ENCODE data around the gene LAMTOR4.

LAMTOR4 gene

GRCh38 chr7:100155553-100156317 lies 7.0 kb downstream of the LAMTOR4 start:
- no peak overlapping the region for H3K4me3 ChIP-seq (ENCODE audit: low read length)
- no peak for DNase-seq (ENCODE audit: low read depth)
- no peak for TF ChIP-seq CTCF (conservative IDR thresholded peaks at IDR 0.05; ENCODE audit: low read depth, low read length)

DNA sequence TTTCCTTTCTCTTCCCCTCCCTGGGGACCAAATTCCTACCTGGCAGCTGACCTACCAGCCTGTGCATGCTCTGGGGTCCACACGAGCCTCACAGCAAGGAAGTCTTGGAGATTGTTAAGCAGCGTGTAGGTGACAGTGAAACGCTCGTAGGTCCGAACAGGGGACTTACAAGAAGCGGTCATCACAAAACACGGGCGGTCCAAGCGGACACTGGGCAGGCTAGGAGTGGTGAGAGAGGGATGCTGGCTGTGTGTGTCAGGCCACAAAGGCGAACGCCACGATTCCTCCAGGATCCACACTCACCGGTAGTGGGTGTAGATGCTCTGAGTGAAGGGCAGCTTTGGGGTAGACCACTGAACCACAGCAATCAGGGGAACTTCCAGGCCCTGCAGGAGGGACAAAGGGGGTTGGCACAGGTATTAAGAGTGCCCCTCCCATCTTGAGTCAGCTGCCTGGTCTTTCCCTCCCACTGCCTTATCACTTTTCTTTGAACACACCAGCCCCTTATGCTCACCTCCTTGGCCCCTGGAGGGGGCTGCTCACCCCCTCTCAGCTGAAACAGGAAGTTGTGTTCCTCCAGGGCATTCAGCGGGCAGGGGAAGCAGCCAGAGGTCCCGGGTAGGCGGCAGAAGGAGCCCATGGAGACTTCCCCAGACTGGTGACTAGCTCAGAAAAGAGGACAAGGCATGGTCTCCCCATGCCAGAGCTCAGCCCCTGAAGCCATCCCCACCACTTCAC lies 7.8 kb downstream of the LAMTOR4 start:
- no peak overlapping the region for H3K4me3 ChIP-seq (ENCODE audit: low read length)
- TF ChIP-seq CTCF (conservative IDR thresholded peaks at IDR 0.05; ENCODE audit: low read depth, low read length) = no peak
- no peak for DNase-seq (ENCODE audit: low read depth)

DNA sequence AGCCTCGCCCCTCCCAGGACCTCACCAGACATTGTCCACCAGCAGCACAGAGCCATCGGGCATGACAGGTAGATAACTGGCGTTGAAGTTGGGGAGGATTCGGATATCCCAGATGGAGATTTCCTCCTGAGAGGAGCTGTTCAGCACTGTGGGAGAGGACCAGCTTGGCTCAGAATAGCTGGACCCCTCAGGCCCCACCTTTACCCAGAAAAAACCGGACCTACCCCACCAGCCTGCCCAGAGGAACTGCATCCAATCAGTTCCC lies 8.3 kb downstream of the LAMTOR4 start:
- DNase-seq (ENCODE audit: low read depth) = no peak
- TF ChIP-seq CTCF (conservative IDR thresholded peaks at IDR 0.05; ENCODE audit: low read depth, low read length) = no peak
- no peak overlapping the region for H3K4me3 ChIP-seq (ENCODE audit: low read length)

GRCh38 chr7:100157334-100158228 lies 8.9 kb downstream of the LAMTOR4 start:
- DNase-seq (ENCODE audit: low read depth) = no peak
- peak overlapping the region; percentile 60 for H3K4me3 ChIP-seq (ENCODE audit: low read length)
- TF ChIP-seq CTCF (conservative IDR thresholded peaks at IDR 0.05; ENCODE audit: low read depth, low read length) = peak; percentile 18

- DNase-seq (ENCODE audit: low read depth) = peak; percentile 41
- TF ChIP-seq CTCF (conservative IDR thresholded peaks at IDR 0.05; ENCODE audit: low read depth, low read length) = no peak
- peak within 1 kb of the TSS; percentile 60 for H3K4me3 ChIP-seq (ENCODE audit: low read length)
Observed at GRCh38 chr7:100158229-100159098, 9.7 kb downstream of the LAMTOR4 start, which contains the start of gene TRAPPC14. Gene TRAPPC14 (minus strand): TSS chr7:100158723. CDS start chr7:100158499, 224 bp downstream.

- H3K4me3 ChIP-seq (ENCODE audit: low read length) = peak overlapping the region; percentile 60
- TF ChIP-seq CTCF (conservative IDR thresholded peaks at IDR 0.05; ENCODE audit: low read depth, low read length) = no peak
- no peak for DNase-seq (ENCODE audit: low read depth)
Observed at GRCh38 chr7:100159099-100159623, 10.4 kb downstream of the LAMTOR4 start.
